Left renal pelvis (tissue), 4 donors: Measurements from ENCODE around the gene CALU. TPM values are rescaled to one million over a fixed set of nuclear protein-coding genes. Genes with fewer than 3 reads are reported as not detected.

Experiments used
- DNase-seq, 4 donors: peaks; one replicate each; pipeline ENCODE4 v3.0.0-alpha.2; 2013; ENCODE audit warnings: low read depth in 4 of 4, low spot score in 3 of 4
- polyA plus RNA-seq, 4 donors: library from polyadenylated mRNA; unstranded; fragments of 120-200 nt; gene quantifications; one replicate each; pipeline ENCODE4 v1.2.1, GENCODE V29; 2013; ENCODE audit not compliant: insufficient read length in 4 of 4

Gene CALU
- 100 to 1,000 TPM; 162 to 319 (median 235) TPM for polyA plus RNA-seq

DNA sequence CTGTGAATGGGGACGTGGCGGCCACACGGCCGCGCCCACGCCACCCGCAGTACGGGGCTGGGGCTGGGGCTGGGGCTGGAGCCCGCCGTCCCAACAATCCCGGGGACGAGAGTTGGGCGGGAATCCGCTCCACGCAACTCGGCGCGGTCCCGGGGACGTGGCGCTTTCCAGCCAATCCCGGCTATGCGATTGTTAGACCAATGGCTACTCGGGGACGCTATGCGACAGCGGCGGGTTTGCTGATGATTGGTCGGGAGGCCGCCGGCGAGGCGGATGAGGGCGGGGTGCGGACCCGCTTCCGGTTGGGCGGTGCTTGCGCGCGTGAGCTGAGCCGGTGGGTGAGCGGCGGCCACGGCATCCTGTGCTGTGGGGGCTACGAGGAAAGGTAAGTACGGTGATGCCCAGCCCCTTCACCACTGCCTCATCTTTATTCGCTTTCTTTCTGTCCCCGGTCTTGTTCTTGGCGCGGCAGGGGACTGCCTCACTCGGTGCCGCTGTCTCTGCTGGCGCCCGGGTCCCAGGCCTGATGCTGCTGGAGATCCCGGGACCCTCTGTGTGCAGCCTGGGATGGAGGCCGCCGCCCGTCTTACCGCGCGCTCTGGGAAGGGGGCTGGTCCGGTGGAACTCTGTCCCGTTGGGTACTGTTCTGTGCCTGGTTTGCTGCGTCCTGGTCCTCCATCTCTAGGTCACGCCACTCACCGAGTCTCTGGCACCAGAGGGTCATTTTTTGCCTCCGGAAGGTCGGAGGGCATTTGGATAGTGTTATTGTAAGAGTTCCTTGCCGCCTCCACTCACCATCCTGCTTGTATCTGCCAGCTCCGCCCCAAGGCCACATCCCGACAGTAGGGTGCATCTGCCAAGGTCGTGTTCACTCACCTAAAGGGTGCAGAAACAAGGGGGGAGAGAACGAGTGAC, at the start of gene CALU:
Gene CALU (plus strand): TSS at position 312 of the 915 bp plus-strand sequence. CDS start 9,225 bp downstream, outside the sequence.
- DNase-seq = peak; percentile 89 to 90 (median 89)

DNA sequence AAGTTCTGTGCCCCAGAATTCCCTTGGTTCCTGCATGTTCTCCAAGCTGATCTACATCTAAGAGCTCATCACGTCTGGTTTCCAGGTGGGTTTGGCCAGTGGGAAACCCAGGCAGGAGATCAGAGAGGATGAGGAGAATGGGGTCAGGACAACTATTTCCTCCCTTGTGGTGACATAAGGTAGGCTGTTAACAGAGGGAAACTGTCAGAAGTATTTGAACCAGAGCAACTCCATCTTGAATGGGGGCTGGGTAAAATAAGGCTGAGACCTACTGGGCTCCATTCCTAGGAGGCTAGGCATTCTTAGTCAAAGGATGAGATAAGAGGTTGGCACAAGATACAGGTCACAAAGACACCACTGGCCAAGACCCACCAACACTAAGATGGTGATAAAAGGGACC, 47.9 kb upstream of the CALU start:
- no peak for DNase-seq

DNA sequence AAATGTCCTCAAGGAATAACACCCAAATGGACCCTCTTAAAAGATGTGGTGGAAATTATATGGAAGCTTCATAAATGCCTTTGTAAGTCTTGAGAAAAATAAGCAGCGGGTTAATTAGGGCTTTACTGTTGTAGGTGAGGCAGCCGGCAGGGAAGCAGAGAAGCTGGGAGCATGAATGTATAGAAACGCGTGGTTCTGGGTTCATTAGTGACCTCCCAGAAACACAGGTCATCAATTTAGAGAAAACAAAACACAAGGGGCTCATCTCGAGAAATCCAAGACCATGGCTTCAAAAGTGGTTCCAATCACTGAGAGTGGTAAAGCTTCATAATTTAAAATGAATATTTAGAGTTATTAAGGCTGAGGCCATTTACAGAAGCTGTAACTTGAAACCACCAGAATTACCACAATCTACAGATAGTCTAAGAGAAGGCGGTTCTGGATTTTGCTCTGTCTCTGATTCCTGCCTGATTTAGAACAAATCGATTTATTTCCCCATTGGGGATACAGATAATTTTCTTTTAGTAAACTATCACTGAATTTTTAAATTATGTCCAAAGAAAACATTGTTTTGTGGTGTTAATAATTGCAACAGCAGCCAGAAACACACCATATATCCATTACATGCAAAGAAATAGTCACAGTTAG, 46.4 kb upstream of the CALU start:
- no peak for DNase-seq

- DNase-seq = no peak
These were observed 45.7 kb upstream of the CALU start for GRCh38 chr7:128693373-128694015.

- DNase-seq = no peak
These were observed 44.4 kb upstream of the CALU start for GRCh38 chr7:128694738-128695137.

- DNase-seq = no peak
These were observed 41.8 kb upstream of the CALU start for GRCh38 chr7:128697302-128697905.

GRCh38 chr7:128699196-128699712, 39.9 kb upstream of the CALU start:
- DNase-seq = no peak

DNA sequence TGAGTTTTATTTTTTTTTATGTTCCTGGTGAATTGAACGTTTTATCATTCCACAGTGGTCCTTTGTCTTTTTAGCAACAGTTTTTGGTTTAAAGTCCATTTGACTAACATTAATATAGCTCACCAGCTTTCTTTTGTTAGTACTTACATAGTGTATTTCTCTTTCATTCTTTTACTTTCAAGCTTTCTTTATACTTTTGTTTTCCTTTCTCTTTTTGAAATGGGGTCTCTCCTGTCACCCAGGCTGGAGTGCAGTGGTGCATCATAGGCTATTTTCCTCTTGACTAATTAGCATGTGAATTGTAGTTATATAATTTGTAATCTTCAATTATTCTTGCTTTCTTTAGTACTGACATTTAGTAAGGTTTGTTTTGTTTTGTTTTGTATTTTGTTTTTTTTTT, 39.3 kb upstream of the CALU start:
- no peak for DNase-seq

DNA sequence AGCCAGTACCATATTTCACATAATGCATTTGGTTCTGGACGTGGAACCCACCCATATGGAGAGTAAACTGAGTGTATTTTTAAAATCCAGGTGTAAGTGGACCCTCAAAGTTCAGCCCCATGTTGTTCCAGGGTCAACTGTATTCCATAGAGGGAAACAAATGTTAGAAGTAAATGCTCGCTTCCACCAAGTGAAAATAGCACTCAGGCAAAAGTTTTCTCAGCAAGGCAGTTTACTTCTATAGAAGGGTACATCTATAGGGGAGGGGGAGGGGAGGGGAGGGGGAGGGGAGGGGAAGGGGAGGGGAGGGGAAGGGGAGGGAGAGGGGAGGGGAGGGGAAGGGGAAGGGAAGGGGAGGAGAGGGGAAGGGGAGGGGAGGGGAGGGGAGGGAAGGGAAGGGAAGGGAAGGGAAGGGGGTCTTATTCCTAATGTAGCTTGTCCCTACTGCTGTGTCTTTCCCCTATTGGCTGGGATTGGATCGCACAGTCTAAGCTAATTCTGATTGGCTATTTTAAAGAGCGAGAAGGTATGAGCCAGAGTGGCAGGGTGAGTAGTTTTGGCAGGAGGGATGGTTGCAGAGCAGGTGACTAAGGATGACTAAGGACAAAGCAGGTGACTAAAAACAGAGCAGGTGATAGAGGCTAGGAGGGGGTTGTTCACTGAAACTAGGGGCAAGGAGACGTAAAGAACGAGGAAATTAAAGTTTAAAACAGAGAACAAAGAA, 37.9 kb upstream of the CALU start:
- DNase-seq = no peak

GRCh38 chr7:128703609-128704241, 35.4 kb upstream of the CALU start:
- DNase-seq = no peak

DNA sequence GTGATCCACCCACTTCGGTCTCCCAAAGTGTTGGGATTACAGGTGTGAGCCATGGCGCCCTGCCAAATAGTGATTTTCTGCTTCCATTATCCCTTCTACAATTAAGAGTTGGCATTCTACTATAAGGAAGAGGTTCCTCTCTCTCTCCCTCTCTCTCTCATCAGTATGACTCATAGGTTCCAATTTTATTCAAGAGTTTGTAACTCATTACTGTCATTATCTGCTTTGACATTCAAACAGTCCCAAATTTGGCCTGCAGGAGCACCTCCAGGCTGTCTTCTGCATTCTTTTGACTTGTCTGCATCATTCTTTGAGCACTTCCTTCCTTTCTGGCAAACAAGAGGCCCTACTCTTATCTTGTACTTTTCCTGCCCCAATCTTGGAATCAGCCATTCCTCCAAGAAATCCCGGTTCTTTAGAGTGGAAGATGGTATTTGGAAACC, 33.2 kb upstream of the CALU start:
- no peak for DNase-seq

DNA sequence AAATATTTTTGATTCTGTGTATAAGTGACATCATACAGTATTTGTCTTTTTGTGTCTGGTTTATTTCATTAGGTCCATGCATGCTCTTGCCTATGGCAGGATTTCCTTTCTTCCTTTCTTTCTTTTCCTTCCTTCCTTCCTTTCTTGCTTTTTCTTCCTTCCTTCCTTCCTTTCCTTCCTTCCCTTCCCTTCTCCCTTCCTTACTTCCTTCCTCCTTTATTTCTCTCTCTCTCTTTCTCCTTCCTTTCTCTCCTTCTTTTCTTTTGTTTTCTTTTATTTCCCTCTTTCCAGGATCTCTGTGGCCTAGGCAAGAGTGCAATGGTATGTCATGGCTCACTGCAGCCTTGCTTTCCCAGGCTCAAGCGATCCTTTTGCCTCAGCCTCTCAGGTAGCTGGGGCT, 31.4 kb upstream of the CALU start:
- DNase-seq = no peak

DNA sequence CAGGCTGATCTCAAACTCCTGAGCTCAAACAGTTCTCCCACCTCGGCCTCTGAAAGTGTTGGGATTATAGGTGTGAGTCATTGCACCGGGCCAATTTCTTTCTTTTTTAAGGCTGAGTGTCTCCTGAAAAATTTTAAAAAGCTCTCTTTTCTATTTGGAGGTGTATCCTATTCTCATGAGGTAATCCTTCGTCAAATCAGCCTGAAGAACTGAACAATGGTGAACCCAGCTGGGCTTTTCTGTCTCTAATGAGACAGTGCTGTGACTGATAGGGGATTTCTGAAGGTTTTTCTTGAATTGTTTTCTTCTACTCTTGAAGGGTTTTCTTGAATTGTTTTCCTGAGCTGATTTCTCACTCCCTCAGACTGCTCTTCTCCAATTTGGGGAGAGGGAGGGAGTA, 30.9 kb upstream of the CALU start:
- DNase-seq = no peak

GRCh38 chr7:128708824-128709223, 30.3 kb upstream of the CALU start:
- no peak for DNase-seq

DNA sequence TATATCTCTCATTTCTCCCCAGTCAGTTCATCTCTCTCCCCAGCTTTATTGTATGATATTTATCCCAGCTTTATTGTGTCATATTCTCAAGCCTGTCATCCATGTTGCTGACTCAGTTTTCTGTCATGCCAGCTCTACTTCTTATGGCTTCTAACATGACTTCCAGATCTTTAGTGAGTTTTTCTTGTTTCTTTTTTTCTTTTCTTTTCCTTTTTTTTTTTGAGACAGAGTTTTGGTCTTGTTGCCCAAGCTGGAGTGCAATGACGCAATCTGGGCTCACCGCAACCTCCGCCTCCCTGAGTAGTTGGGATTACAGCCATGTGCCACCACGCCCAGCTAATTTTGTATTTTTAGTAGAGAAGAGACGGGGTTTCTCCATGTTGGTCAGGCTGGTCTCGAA, 28.7 kb upstream of the CALU start:
- no peak for DNase-seq

GRCh38 chr7:128713794-128714193, 25.4 kb upstream of the CALU start:
- DNase-seq = no peak

DNA sequence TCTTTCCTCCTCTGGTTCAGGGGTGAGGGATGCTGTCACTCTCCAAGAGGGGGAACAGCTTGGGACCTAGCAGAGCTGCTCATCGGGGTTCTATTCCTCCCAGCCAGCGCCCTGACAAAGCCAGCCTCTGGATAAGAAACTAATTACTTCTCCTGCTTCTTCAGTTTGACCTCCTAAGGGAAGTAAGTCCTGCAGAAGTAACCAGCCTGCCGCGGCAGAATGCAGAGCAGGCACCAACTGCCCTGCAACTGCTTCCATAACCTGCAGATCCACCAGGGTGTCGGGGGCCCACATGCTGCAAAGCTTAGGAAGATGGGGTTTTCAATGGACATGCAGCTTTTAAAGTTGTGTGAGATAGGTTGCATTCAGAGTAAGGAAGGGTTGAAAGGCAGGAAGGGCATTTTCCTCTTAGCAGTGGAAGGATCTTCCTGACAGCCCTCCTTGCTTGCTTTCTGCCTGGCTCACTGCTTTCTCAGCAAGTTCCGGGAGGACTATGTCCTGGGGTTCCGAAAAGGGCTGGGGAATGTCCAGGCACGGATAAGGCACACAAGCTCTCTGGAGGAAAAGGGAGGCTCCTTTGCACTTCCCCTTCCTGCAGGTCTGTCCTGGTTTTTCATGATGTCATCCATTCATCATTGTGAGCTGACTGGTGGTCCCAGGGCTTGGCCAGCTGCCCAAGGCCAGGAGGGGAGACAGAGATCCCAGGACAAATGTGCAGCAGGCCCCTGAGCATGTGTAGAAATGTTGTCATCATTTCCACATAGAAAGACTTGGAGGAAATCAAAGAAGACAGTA, 24.3 kb upstream of the CALU start:
- DNase-seq = no peak

DNA sequence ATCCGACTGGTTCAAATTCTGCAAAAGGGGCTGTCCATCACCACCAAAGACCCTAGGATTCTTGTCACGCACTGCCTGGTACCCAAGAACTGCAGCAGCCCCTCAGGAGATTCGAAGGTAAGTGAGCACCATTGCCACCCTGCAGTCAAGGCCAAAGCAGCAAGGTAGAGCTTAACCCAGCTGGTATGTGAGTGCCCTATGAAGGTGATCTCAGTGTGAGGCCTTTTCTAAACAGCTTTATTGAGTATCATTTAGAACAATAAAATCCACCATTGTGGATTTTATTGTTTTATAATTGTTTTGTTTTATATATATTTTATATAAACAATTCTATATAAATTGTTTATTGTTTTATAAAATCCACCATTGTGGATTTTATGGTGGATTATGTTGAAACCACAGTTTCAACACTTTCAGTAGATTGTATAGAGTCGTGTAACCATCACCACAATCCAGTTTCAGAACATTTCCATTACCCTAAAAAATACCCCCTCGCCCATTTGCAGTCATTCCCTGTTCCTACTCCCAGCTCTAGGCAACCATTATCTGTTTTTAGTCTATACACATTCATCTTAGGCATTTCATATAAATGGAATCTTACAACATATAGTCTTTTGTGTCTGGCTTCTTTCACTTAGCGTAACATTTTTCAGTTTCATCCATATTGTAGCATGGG, 20.1 kb upstream of the CALU start:
- DNase-seq = no peak
